Mucosa of descending colon (tissue), 3 donors: ENCODE data around the gene CWC22. TPM values are rescaled to one million over a fixed set of nuclear protein-coding genes. Genes with fewer than 3 reads are reported as not detected.
"Not testable (repeated sequence)": the region's sequence is repeated elsewhere in the genome, so short reads cannot be mapped to it uniquely, and the experiment has no call there.

Experiments
- ATAC-seq: fragments of 200-7000 bp; cut with Tn5 transposase; one replicate; pipeline ENCODE4 v1.9.1; 2020; ENCODE audit warnings: mild to moderate bottlenecking, moderate library complexity
- DNase-seq, 3 donors: peaks; one replicate each; pipeline ENCODE4 v3.0.0-alpha.2; 2020
- H3K36me3 ChIP-seq: fragments of 200-600 bp; one replicate; pipeline ENCODE4 v1.8.0; 2021; ENCODE audit warnings: low read depth, mild to moderate bottlenecking
- H3K4me1 ChIP-seq: fragments of 200-600 bp; one replicate; pipeline ENCODE4 v1.8.0; 2021; ENCODE audit warnings: low read depth, mild to moderate bottlenecking
- H3K4me3 ChIP-seq: fragments of 200-600 bp; one replicate; pipeline ENCODE4 v1.8.0; 2021; ENCODE audit warnings: mild to moderate bottlenecking
- H3K9me3 ChIP-seq: fragments of 200-600 bp; one replicate; pipeline ENCODE4 v1.8.0; 2021; ENCODE audit warnings: mild to moderate bottlenecking
- CTCF ChIP-seq: fragments of 200-600 bp; IDR thresholded peaks from one replicate; pipeline ENCODE4 v1.8.0; 2022; ENCODE audit warnings: antibody characterized with exemption, mild to moderate bottlenecking
- intact Hi-C, 2 donors: fragments of 100-400 bp; cut with DNase I in 1 of 2; cut with micrococcal nuclease in 1 of 2; formaldehyde crosslinking; loops; one replicate each; pipeline versions ENCODE4 v1.11.0 to v1.11.1; 2022; cut with DNase I, micrococcal nuclease
- total RNA-seq, 3 donors: library from RNA; stranded (reverse); fragmentation: NEBNext Ultra II Directional in 2 of 3; extraction: Animal tissue kit (Norgen Biotek cat#: 25700) in 2 of 3; gene quantifications; one replicate each; pipeline versions ENCODE4 v1.2.1 to v1.2.4, GENCODE V29; 2021 to 2023
- donor health status: DM: no; HTN: no; CAD: no; lungs with moderate emphysema.
- donor health status: DM: no; HTN: no; CAD: no.
- donor health status: DM: no; HTN: yes; CAD: no.

CWC22 gene
- total RNA-seq, 3 donors from 2014 or later: 13.2 to 24.7 (median 14.0) TPM

- H3K4me1 ChIP-seq: peaks cover 6% of the 10 kb centered on the region
- H3K9me3 ChIP-seq: no peaks in the 10 kb centered on the region
- intact Hi-C loops: no loop called here
- no peak overlapping the region for H3K4me3 ChIP-seq
- ATAC-seq (no peak), DNase-seq (no peak)
- H3K36me3 ChIP-seq: no peaks in the 10 kb centered on the region
- no peak for TF ChIP-seq CTCF
Observed at GRCh38 chr2:180010701-180011100, 3.6 kb upstream of the CWC22 start.

- intact Hi-C loops: no loop called here
- no peaks in the 10 kb centered on the region for H3K36me3 ChIP-seq
- ATAC-seq (no peak), DNase-seq (no peak)
- peaks cover 20% of the 10 kb centered on the region for H3K4me1 ChIP-seq
- TF ChIP-seq CTCF: no peak
- no peaks in the 10 kb centered on the region for H3K9me3 ChIP-seq
- peak overlapping the region; percentile 76 for H3K4me3 ChIP-seq
Observed at GRCh38 chr2:180006231-180006630, 866 bp downstream of the CWC22 start.

GRCh38 chr2:180005465-180005864 is 1.6 kb downstream of the CWC22 start:
- DNase-seq, H3K36me3 ChIP-seq, H3K4me3 ChIP-seq, ATAC-seq, intact Hi-C loops, H3K9me3 ChIP-seq: not testable (repeated sequence)
- peaks cover 20% of the 10 kb centered on the region for H3K4me1 ChIP-seq

- H3K9me3 ChIP-seq: no peaks in the 10 kb centered on the region
- no peaks in the 10 kb centered on the region for H3K36me3 ChIP-seq
- intact Hi-C loops: no loop called here
- ATAC-seq: no peak
- no peak overlapping the region for H3K4me3 ChIP-seq
- peaks cover 20% of the 10 kb centered on the region for H3K4me1 ChIP-seq
- no peak for TF ChIP-seq CTCF
- no peak for DNase-seq
Observed at GRCh38 chr2:180004731-180005130, 2.4 kb downstream of the CWC22 start.

GRCh38 chr2:180003559-180003958 is 3.5 kb downstream of the CWC22 start:
- no peak for TF ChIP-seq CTCF
- peak; percentile 57 for ATAC-seq
- Histone ChIP-seq H3K4me3 (no peak overlapping the region), H3K4me1 (peaks cover 20% of the 10 kb centered on the region), H3K36me3 (no peaks in the 10 kb centered on the region), H3K9me3 (no peaks in the 10 kb centered on the region)
- DNase-seq: no peak
- intact Hi-C loops: no loop called here

- Histone ChIP-seq H3K4me1 (peaks cover 20% of the 10 kb centered on the region), H3K9me3 (no peaks in the 10 kb centered on the region)
Observed at GRCh38 chr2:180003073-180003472, 4.0 kb downstream of the CWC22 start.

More at GRCh38 chr2:180003073-180003472, 4.0 kb downstream of the CWC22 start:
- ATAC-seq (no peak), DNase-seq (no peak)
- intact Hi-C loops: no loop called here
- no peak for TF ChIP-seq CTCF
- H3K36me3 ChIP-seq: no peaks in the 10 kb centered on the region
- no peak overlapping the region for H3K4me3 ChIP-seq
